Mesothelial cell of epicardium (in vitro differentiated cells): Measurements from ENCODE around the gene SPI1. TPM values are rescaled to one million over a fixed set of nuclear protein-coding genes. Genes with fewer than 3 reads are reported as not detected.
A peak's percentile ranks its signal among the peaks of the same experiment; 100 is the strongest.

ENCODE experiments used
- DNase-seq, 2 experiments: peaks; one replicate each; pipeline ENCODE4 v3.0.0; 2021; ENCODE audit warnings: low spot score in 2 of 2; ENCODE audit not compliant: unreplicated experiment in 2 of 2
- H3K27ac Mint-ChIP-seq: 2 replicates; pipeline ENCODE4 v1.8.0; 2021; ENCODE audit warnings: mixed read lengths
- H3K27me3 Mint-ChIP-seq: 2 replicates; pipeline ENCODE4 v1.8.0; 2021; ENCODE audit warnings: low read depth, mixed read lengths
- H3K36me3 Mint-ChIP-seq: 2 replicates; pipeline ENCODE4 v1.8.0; 2021; ENCODE audit warnings: mixed read lengths
- H3K4me1 Mint-ChIP-seq: 2 replicates; pipeline ENCODE4 v1.8.0; 2021; ENCODE audit warnings: mixed read lengths
- H3K4me3 Mint-ChIP-seq: 2 replicates; pipeline ENCODE4 v1.8.0; 2021; ENCODE audit warnings: mild to moderate bottlenecking, moderate library complexity, mixed read lengths
- H3K9me3 Mint-ChIP-seq: 2 replicates; pipeline ENCODE4 v1.8.0; 2021; ENCODE audit warnings: mixed read lengths
- CTCF ChIP-seq: fragments of 200-600 bp; sonication (generic); IDR thresholded peaks from one replicate; pipeline ENCODE4 v1.5.0; 2021; ENCODE audit warnings: antibody characterized with exemption; ENCODE audit not compliant: unreplicated experiment
- total RNA-seq: library from RNA; stranded (reverse); gene quantifications from 3 replicates; pipeline ENCODE4 v1.2.1, GENCODE V29; 2021

The SPI1 gene
- 0.36 to 0.51 TPM in 2 of 3 replicates, not detected in the other for total RNA-seq

DNA sequence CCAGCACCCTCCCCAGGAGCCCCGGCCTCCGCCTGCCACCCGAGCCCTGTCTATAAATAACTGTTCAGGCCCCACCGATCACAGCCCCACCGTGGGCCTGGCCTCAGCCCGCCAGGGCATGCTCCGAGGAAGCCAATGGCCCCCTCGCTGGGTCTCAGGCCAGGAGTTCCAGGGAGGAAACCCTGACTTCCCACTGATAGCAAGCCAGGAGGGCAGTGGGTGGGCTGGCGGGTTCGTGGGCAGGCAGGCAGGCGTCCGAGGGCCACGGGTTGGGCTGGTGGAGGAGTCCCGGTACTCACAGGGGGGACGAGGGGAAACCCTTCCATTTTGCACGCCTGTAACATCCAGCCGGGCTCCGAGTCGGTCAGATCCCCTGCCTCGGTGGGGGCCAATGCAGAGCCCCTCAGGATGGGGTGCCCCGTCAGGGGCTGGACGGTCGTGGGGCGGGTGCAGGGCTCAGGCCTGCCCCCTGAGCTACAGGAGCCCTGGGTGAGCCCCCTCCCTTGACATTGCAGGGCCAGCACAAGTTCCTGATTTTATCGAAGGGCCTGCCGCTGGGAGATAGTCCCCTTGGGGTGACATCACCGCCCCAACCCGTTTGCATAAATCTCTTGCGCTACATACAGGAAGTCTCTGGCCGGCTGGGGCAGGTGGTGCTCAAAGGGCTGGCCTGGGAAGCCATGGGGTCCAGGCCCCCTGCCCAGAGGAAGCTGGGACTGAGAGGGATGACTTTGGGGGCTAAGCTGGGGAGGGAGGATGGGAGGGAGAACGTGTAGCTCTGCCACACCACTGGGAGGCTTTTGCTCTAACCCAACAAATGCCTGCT, at the start of gene SPI1:
Gene SPI1 (minus strand): TSS at position 538 of the 826 bp plus-strand sequence. CDS start 194 bp downstream, at position 344.
- no peaks in the 10 kb centered on the region for H3K9me3 Mint-ChIP-seq
- no peaks in the 10 kb centered on the region for H3K4me1 Mint-ChIP-seq
- no peaks in the 10 kb centered on the region for H3K27me3 Mint-ChIP-seq
- no peak within 1 kb of the TSS for H3K27ac Mint-ChIP-seq
- H3K4me3 Mint-ChIP-seq: no peak within 1 kb of the TSS
- H3K36me3 Mint-ChIP-seq: no peaks in the 10 kb centered on the region
- no peak for TF ChIP-seq CTCF
- DNase-seq: no peak

DNA sequence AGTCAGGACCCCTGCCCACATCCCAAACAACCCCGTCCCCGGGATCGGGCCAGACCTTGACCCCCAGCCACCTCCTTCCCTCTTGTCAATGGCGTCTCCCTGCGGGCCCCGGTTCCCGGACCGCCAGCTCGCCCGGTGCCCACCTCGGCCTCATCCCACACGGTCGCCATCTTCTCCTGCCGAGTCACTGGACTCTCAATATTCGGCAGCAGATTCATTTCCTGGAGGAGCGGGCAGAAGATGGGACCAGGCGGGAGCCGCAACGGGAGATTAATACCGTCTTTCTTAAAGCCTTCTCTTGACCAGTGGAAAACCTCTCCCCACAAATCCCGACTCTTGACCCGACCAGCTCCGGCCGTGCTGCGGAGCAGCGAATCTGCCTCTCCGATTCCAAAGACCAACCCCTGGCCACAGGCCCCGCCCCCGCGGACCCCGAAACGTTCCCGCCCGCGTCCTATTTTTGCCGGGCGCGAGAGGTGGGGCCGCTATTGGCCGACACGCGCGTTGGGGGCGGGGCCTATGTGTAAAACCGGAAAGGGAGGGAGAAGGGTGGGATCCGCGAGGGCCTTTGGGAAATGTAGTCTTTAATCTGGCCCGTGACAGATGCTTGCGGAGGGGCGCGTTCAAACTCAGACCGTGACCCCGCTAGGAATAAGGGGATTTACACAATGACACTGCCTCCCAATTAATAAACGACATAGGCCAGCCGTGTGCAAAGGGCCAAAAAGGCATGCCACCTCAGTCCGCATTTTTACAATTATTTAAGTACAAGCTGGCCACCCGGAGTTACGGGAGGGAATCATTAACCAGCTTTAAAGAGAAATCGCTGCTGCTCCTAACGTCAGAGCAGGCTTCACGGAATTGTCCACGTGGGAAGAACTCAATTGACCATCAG, 48.0 kb upstream of the SPI1 start, which contains the start of gene PSMC3:
Gene PSMC3 (minus strand): TSS at position 378 of the 895 bp plus-strand sequence. CDS start 160 bp downstream, at position 218.
- peak within 1 kb of the TSS; percentile 100 for H3K4me3 Mint-ChIP-seq
- peak; percentile 97 to 99 for DNase-seq
- no peaks in the 10 kb centered on the region for H3K9me3 Mint-ChIP-seq
- peaks cover 16% of the 10 kb centered on the region for H3K4me1 Mint-ChIP-seq
- peaks cover 13% of the 10 kb centered on the region for H3K36me3 Mint-ChIP-seq
- peak within 1 kb of the TSS; percentile 99 for H3K27ac Mint-ChIP-seq
- H3K27me3 Mint-ChIP-seq: no peaks in the 10 kb centered on the region
- no peak for TF ChIP-seq CTCF

GRCh38 chr11:47425611-47426010, 47.3 kb upstream of the SPI1 start:
- Mint-ChIP-seq H3K36me3 (peaks cover 15% of the 10 kb centered on the region), H3K27me3 (no peaks in the 10 kb centered on the region), H3K4me1 (peaks cover 16% of the 10 kb centered on the region), H3K9me3 (no peaks in the 10 kb centered on the region), H3K27ac (peak overlapping the region; percentile 99), H3K4me3 (peak overlapping the region; percentile 100)
- no peak for TF ChIP-seq CTCF
- DNase-seq: no peak

DNA sequence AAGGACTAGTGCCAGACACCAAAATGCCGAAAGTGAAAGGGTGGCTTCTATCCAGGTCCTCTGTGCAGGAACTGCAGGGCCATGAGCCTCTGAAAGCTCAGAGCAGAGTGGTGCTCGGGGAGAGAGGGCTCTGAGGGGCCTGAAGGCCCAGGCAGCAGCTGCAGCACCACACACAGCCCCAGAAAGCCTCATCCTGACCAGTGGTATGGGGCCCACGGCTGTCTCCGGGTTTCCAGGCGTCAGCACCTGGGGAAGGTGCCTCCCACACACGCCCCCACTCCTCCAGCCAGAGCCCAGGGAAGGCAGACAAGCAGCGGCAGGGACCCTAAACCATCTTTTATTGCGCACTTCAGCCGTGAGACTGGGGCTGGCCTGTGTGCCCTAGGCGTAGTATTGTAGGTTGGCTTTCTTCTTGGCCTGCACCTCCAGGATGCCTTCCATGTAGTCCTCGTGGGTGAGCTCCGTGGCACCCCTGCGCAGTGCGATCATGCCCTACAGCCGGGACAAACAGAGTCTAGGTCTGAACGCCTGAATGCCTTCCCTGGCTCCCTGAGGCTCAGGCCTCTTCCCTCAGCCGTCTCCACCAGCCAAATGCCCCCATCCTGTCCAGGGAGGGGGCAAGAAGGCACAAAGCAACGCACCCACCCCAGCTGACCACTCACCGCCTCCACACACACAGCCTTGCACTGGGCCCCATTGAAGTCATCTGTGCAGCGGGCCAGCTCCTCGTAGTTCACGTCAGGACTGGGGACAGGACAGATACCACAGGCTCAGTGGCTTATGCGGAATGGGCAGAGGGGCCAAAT, 40.3 kb upstream of the SPI1 start:
- H3K27ac Mint-ChIP-seq: no peak overlapping the region
- no peak overlapping the region for H3K4me3 Mint-ChIP-seq
- H3K36me3 Mint-ChIP-seq: peaks cover 13% of the 10 kb centered on the region
- no peaks in the 10 kb centered on the region for H3K27me3 Mint-ChIP-seq
- no peaks in the 10 kb centered on the region for H3K9me3 Mint-ChIP-seq
- TF ChIP-seq CTCF: no peak
- H3K4me1 Mint-ChIP-seq: peaks cover 13% of the 10 kb centered on the region
- no peak for DNase-seq

DNA sequence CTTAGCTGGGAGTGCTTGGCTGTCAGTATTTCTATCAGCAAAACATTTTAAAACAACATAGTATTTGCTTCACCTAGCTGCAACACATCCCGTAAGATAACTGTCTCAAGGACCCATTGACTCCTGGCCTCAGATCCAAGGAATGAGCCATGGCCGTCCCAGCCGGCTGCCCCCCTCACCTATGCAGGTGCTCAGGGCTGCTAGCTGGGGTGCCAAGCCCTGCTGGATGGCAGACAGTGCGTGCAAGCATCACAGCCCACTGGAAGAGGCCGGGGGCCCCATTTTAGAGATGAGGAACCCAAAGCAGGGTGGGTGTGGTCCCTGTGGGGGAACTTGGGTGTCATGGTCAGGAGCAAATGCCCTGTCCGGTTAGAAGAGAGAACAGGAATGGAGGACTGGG, 39.4 kb upstream of the SPI1 start:
- Mint-ChIP-seq H3K9me3 (no peaks in the 10 kb centered on the region), H3K4me3 (no peak overlapping the region), H3K36me3 (peaks cover 15% of the 10 kb centered on the region), H3K27me3 (no peaks in the 10 kb centered on the region), H3K4me1 (peaks cover 13% of the 10 kb centered on the region), H3K27ac (peak overlapping the region; percentile 47)
- no peak for TF ChIP-seq CTCF
- DNase-seq: no peak
